ENCODE data around the gene KLRG1.

Gene KLRG1

DNA sequence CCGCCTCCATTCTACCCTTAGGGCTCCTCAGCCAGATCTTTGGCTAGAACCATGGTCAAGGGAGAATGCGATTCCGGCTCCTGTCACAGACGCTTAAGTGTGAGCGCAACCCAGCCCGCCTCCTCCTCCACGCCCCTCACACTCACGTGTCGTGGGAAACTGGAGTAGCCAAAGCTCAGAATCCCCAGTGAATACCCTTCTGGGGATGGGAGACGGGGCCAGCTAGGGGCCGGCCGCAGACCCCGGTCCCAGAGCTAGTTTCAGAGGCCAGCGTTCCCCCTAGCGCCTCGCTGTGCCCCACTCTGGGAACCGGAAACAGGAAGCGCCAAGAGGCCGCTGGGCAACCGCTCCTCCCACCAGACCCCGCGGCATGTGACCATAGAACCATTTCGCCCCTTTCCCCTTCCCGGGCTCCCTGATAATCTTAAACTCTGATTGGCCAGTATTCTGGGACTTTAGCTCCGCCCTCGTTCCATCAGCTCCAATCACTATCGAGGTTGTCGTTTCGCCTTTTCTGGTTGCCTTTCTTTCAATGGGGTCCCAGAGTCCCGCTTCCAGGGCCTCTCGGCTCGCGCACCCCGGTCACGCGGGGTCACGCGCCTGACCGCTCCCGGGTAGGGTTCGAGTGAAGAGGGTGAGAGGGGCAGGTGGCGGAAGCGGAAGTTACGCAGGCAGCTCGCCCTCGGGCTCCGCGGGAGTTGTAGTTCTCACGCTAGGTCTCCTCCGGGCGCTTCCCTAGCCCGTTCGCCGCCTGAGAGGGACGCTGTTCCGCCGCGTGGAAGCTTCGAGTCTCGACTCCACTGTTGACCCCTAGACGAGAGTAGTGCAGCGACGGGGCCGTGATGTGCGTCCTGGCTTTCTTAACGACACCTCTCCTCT, 39.8 kb upstream of the KLRG1 start, which contains the start of gene M6PR:
Gene M6PR, minus strand, starts transcription at position 304 of the 879 bp plus-strand sequence. CDS start 3,241 bp downstream, outside the sequence.
- peak within 1 kb of the TSS; percentile 99 for H3K4me3 ChIP-seq (ENCODE audit: control insufficient read depth, low read depth, low read length)
- DNase-seq (ENCODE audit: low read depth): peak; percentile 93
- TF ChIP-seq, protein P1, sequence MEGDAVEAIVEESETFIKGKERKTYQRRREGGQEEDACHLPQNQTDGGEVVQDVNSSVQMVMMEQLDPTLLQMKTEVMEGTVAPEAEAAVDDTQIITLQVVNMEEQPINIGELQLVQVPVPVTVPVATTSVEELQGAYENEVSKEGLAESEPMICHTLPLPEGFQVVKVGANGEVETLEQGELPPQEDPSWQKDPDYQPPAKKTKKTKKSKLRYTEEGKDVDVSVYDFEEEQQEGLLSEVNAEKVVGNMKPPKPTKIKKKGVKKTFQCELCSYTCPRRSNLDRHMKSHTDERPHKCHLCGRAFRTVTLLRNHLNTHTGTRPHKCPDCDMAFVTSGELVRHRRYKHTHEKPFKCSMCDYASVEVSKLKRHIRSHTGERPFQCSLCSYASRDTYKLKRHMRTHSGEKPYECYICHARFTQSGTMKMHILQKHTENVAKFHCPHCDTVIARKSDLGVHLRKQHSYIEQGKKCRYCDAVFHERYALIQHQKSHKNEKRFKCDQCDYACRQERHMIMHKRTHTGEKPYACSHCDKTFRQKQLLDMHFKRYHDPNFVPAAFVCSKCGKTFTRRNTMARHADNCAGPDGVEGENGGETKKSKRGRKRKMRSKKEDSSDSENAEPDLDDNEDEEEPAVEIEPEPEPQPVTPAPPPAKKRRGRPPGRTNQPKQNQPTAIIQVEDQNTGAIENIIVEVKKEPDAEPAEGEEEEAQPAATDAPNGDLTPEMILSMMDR (conservative IDR thresholded peaks at IDR 0.05; ENCODE audit: control insufficient read depth, insufficient read depth, low read depth, low read length): peak; percentile 44

DNA sequence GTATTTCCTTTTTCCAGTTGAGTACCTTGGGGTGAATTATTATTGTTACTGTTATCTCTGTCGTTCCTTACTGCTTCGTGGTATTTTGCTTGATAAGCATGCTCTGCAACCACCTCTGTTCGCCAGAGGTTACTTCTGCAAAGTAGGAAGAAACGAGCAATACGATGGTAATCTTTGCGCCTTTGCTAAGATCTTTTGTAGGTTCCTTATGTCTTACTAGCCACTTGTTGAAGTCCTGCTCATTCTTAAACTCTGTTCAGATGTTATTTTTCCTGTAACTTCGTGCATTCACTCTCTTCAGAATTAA, 39.2 kb upstream of the KLRG1 start:
- TF ChIP-seq, protein P1 (conservative IDR thresholded peaks at IDR 0.05; ENCODE audit: control insufficient read depth, insufficient read depth, low read depth, low read length): no peak
- DNase-seq (ENCODE audit: low read depth): no peak
- peak overlapping the region; percentile 99 for H3K4me3 ChIP-seq (ENCODE audit: control insufficient read depth, low read depth, low read length)

DNA sequence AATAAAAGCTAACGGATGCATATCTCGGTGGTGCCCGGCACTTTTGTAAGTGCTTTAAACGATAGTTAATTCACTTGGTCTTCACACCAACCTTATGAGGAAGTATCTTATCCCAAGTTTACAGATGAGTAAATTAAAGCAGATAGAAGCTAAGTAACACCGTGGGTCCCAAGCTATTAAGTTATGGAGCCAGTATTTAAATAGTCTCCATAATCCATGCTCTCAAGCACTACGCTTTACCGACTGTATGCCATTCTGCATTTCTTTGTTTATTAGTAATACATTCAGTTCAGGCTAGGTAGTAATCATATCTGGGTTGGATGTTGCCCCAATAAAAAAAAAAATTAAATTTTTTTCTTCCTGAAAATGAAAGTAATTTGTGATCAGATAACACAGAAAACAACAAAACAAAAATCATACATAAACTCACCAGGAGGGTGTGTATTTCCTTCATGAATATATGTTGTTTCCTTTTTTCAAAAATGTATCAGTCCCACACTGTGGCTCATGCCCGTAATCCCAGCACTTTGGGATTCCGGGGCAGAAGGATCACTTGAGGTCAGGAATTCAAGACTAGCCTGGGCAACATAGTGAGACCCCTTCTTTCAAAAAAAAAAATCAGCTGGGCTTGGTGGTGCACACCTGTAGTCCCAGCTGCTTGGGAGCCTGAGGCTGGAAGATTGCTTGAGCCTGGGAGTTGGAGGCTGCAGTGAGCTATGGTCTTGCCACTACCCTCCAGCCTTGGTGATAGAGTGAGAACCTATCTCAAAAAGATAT, 38.5 kb upstream of the KLRG1 start:
- TF ChIP-seq, protein P1 (conservative IDR thresholded peaks at IDR 0.05; ENCODE audit: control insufficient read depth, insufficient read depth, low read depth, low read length): no peak
- DNase-seq (ENCODE audit: low read depth): no peak
- peak overlapping the region; percentile 99 for H3K4me3 ChIP-seq (ENCODE audit: control insufficient read depth, low read depth, low read length)

DNA sequence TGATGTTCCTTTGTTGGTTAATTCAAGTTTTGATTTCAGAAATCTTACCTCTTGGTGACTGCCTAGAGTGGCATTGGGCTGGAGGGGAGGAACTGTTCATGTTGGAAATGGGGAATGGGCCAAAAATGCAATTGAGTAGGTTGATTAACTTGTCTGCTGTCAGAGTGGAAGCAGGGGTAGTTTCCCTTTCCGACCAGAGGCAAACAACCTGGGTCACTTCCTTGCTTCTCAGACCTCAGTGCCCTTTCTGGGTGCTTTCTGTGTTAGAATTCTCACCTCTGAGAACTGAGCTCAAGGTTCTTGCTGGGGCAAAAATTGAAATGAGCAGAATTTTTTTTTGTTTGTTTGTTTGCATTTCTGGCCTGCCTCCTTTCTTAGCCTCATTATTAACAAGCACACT, 37.6 kb upstream of the KLRG1 start:
- no peak overlapping the region for H3K4me3 ChIP-seq (ENCODE audit: control insufficient read depth, low read depth, low read length)
- TF ChIP-seq, protein P1 (conservative IDR thresholded peaks at IDR 0.05; ENCODE audit: control insufficient read depth, insufficient read depth, low read depth, low read length): no peak
- no peak for DNase-seq (ENCODE audit: low read depth)

- DNase-seq (ENCODE audit: low read depth): no peak
- TF ChIP-seq, protein P1 (conservative IDR thresholded peaks at IDR 0.05; ENCODE audit: control insufficient read depth, insufficient read depth, low read depth, low read length): no peak
- no peak overlapping the region for H3K4me3 ChIP-seq (ENCODE audit: control insufficient read depth, low read depth, low read length)
Measured at GRCh38 chr12:8953773-8954402, 35.5 kb upstream of the KLRG1 start.

GRCh38 chr12:8956073-8956472, 33.3 kb upstream of the KLRG1 start:
- H3K4me3 ChIP-seq (ENCODE audit: control insufficient read depth, low read depth, low read length): no peak overlapping the region
- TF ChIP-seq, protein P1 (conservative IDR thresholded peaks at IDR 0.05; ENCODE audit: control insufficient read depth, insufficient read depth, low read depth, low read length): no peak

More at GRCh38 chr12:8956073-8956472, 33.3 kb upstream of the KLRG1 start:
- DNase-seq (ENCODE audit: low read depth): no peak
